Coronary artery (tissue), 2 donors: Measurements from ENCODE around the gene ROR1.

Experiments
- DNase-seq: peaks from one replicate; pipeline ENCODE4 v3.0.0-alpha.2; 2017; ENCODE audit warnings: low spot score
- H3K27ac ChIP-seq, 2 donors: fragments of 200-600 bp; sonication (generic); one replicate each; pipeline ENCODE4 v1.5.1; 2016 to 2019
- H3K4me3 ChIP-seq: fragments of 200-600 bp; sonication (generic); 2 replicates; pipeline ENCODE4 v1.5.1; 2016; ENCODE audit warnings: mild to moderate bottlenecking, moderate library complexity
- CTCF ChIP-seq: fragments of 200-600 bp; sonication (generic); IDR thresholded peaks from one replicate; pipeline ENCODE4 v1.5.1; 2019; ENCODE audit warnings: antibody characterized with exemption

ROR1 gene

GRCh38 chr1:64171797-64172281, 398.0 kb downstream of the ROR1 start:
- no peak for DNase-seq
- Histone ChIP-seq H3K4me3 (no peak overlapping the region), H3K27ac (peak overlapping the region in 1 of 2 donors; percentile 20)
- no peak for TF ChIP-seq CTCF

- TF ChIP-seq CTCF = no peak
- DNase-seq = no peak
- Histone ChIP-seq H3K27ac (peak overlapping the region; percentile 14 to 62), H3K4me3 (no peak overlapping the region)
Measured at GRCh38 chr1:64172458-64172983, 398.7 kb downstream of the ROR1 start.

DNA sequence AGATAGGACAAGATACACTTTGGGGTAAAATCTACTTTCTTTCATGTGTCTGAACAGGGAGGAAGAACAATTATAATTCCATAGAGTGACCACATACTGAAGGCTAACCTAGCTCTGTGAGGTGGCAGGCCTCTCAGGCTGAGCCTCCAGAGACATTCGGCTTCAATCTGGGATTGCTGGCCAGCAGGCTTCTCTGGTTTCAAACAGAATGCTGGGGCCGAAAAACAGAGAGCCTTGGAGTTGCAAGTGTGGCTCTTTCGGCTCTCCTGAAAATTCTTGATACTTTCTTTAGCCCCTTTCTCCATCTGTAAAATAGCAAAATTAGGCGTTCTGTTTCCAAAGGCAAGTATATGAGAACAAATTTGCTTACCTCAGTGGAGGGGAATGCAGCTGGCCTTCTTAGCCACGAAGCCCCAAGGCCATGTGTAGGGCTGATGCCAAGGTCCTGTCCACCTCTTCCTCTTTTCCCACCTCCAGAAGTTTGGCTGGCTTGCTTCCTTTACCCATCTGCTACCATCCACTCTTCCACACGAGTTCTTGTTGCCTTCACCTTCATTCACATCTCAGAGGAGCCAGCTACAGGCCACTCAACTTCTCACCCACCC, 399.6 kb downstream of the ROR1 start:
- Histone ChIP-seq H3K27ac (peak overlapping the region; percentile 62 to 66), H3K4me3 (no peak overlapping the region)
- DNase-seq = no peak
- TF ChIP-seq CTCF = no peak

GRCh38 chr1:64175639-64176038, 401.8 kb downstream of the ROR1 start:
- DNase-seq = no peak
- TF ChIP-seq CTCF = no peak
- Histone ChIP-seq H3K27ac (no peak overlapping the region), H3K4me3 (no peak overlapping the region)

- Histone ChIP-seq H3K4me3 (no peak overlapping the region), H3K27ac (no peak overlapping the region)
- no peak for DNase-seq
- no peak for TF ChIP-seq CTCF
Measured at GRCh38 chr1:64176659-64177058, 402.8 kb downstream of the ROR1 start.

DNA sequence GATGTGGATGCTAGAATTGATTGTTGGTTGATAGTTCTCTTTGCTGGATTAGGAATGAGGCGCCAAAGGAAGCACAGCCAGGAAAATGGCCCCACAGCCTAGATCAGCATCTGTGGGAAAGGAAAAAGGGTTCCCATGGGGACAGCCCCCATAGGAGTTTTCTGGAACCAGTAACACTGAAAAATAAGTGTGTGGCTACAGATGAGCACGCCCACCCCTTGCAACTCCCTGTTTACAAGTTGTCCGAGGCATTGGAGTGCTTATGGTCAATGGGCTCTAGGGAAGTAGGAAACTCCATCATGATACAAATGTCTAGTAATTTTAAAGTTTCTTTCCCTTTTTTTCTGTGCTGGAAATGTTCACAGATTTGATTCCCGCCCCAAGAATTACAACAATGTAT, 405.8 kb downstream of the ROR1 start:
- H3K27ac ChIP-seq = no peak overlapping the region
- no peak for DNase-seq
- TF ChIP-seq CTCF = no peak
- no peak overlapping the region for H3K4me3 ChIP-seq

- H3K4me3 ChIP-seq = no peak overlapping the region
- no peak for DNase-seq
- no peak for TF ChIP-seq CTCF
- H3K27ac ChIP-seq = no peak overlapping the region
Measured at GRCh38 chr1:64182207-64182606, 408.4 kb downstream of the ROR1 start.
